GM12801 (cell line): Measurements from ENCODE around the gene PGRMC2.

Experiments used
- TF ChIP-seq, protein P1 (sequence below): IDR thresholded peaks from one replicate; pipeline ENCODE4 v1.5.1; 2011; ENCODE audit warnings: control low read depth; ENCODE audit not compliant: insufficient read length; ENCODE audit errors: extremely low read depth

PGRMC2 gene

GRCh38 chr4:128287141-128287870 is at the start of gene PGRMC2:
Gene PGRMC2, minus strand, starts transcription at chr4:128287813. Its CDS starts 23 bp downstream, at chr4:128287790.
- TF ChIP-seq, protein P1, sequence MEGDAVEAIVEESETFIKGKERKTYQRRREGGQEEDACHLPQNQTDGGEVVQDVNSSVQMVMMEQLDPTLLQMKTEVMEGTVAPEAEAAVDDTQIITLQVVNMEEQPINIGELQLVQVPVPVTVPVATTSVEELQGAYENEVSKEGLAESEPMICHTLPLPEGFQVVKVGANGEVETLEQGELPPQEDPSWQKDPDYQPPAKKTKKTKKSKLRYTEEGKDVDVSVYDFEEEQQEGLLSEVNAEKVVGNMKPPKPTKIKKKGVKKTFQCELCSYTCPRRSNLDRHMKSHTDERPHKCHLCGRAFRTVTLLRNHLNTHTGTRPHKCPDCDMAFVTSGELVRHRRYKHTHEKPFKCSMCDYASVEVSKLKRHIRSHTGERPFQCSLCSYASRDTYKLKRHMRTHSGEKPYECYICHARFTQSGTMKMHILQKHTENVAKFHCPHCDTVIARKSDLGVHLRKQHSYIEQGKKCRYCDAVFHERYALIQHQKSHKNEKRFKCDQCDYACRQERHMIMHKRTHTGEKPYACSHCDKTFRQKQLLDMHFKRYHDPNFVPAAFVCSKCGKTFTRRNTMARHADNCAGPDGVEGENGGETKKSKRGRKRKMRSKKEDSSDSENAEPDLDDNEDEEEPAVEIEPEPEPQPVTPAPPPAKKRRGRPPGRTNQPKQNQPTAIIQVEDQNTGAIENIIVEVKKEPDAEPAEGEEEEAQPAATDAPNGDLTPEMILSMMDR, result no peak

- TF ChIP-seq, protein P1, result no peak
Observed at GRCh38 chr4:128335541-128335940, 47.9 kb upstream of the PGRMC2 start.

DNA sequence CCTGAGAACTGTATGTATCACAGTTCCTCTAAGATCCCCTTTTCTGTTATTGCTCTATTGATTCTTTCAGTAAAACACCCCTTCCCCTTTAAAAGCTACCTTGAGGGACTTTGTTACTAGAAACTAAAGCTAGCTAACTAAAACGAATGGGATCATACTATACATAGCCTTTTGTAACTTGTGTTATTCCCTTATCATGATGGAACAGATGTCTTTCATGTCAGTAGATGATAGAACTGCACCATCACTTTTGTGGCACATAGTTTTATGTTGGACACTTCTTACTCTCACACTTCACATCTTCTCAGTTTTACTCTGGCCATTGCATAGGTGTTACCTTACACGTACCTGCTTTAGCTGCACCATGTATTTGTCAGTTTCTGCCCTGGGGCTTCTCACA is 46.6 kb upstream of the PGRMC2 start:
- TF ChIP-seq, protein P1, result no peak

DNA sequence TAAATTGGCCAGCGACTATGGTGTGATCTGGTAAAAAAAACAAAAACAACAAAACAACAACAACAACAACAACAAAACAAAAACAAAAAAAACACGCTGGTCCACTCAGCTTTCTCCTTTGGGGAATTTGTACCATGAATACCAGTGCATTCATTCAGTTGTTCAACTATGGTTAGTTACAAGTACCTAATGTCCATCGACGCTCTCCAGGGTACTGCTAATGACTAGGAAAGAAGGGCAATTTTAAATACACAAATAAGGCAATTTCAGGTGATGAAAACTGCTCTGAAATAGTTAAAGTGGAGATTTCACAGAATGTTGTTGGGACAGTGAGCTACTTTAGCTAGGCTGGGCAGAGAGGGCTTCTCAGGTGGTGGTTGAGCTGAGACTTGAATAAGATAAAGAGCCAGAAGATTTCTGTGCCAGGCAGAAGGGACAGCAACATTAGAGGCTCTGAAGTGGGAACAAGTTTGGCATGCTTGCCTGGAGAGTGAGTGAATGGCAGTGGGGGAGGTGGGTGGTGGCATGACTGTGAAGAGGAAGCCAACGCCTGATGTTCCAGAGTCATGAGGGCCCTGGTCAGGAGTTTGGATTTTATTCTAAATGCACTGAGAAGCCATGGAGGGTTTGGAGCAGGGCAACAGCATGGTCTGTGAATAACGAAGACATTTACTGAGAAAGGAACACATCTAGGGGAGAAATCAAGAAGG is 45.9 kb upstream of the PGRMC2 start:
- TF ChIP-seq, protein P1, result no peak

DNA sequence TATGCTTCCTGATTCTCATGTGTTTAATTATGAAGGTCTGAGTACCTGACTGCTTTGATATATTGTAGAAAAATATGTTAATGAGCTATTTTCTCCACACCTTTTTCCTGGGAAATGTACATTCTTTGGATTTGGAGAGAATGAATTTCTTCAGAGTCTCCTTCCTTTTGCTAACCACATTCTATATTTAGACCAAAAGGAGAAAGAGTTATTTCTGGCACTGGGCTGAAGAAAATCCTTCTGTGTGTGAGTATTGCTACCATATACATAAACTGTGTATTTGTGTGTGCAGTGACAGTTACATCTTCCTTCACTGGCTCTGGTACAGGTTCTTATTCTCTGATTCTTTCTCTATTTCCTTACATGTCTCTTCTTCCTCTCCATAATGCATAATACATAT is 44.5 kb upstream of the PGRMC2 start:
- TF ChIP-seq, protein P1, result no peak

DNA sequence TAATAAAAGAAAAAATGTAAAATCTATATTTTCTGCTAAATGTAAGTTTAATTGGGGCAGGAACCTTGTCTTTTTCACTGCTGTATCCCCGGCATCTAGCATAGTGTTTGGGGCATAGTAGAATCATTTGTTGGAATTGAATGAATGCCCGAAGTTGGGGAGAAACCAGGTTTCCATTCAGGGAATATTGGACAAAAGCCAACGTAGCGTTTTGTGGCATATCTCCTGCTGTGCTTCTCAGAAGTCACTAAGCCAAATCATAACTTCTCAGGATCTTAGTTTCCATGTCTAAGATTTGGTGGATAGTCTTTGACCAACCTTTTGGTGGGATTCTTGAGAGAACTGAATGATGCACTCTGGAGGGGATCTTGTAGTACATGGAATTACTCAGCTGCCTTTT is 42.0 kb upstream of the PGRMC2 start:
- TF ChIP-seq, protein P1, result no peak

DNA sequence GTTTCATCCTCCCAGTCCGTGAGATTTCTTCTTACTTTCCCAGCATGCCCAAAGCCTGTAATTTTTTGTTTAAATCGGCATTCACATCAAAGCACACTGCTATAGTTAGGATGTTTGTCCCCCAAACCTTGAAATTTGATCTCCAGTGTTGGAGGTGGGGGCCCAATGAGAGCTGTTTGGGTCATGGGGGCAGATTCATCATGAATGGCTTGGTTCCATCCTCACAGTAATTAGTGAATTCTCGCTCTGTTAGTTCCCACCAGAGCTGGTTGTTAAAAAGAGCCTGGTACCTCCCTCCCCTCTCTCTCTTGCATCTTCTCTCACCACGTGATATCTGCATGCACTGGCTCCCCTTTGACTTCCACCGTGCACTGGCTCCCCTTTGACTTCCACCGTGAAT is 40.5 kb upstream of the PGRMC2 start:
- TF ChIP-seq, protein P1, result no peak
